HG03095 (cell line): Measurements from ENCODE around the gene PAPPA.

Experiments
- ATAC-seq: cut with Tn5 transposase; IDR thresholded peaks from one replicate; pipeline ENCODE4 v1.9.1; 2021; ENCODE audit warnings: moderate library complexity; ENCODE audit not compliant: unreplicated experiment

PAPPA gene

GRCh38 chr9:116271991-116272390, 118.4 kb downstream of the PAPPA start:
- ATAC-seq: no peak

GRCh38 chr9:116274293-116274692, 120.7 kb downstream of the PAPPA start:
- ATAC-seq: no peak

GRCh38 chr9:116275418-116276195, 122.0 kb downstream of the PAPPA start:
- no peak for ATAC-seq

- ATAC-seq: no peak
Observed at GRCh38 chr9:116276196-116276493, 122.6 kb downstream of the PAPPA start.

GRCh38 chr9:116276651-116277121, 123.1 kb downstream of the PAPPA start:
- no peak for ATAC-seq

GRCh38 chr9:116278326-116278725, 124.7 kb downstream of the PAPPA start:
- ATAC-seq: no peak

- ATAC-seq: no peak
Observed at GRCh38 chr9:116279230-116279629, 125.6 kb downstream of the PAPPA start.

GRCh38 chr9:116280529-116280928, 126.9 kb downstream of the PAPPA start:
- no peak for ATAC-seq

- no peak for ATAC-seq
Observed at GRCh38 chr9:116282597-116282996, 129.0 kb downstream of the PAPPA start.

GRCh38 chr9:116284518-116284917, 130.9 kb downstream of the PAPPA start:
- ATAC-seq: no peak

GRCh38 chr9:116285320-116285719, 131.7 kb downstream of the PAPPA start:
- no peak for ATAC-seq

GRCh38 chr9:116286297-116286696, 132.7 kb downstream of the PAPPA start:
- no peak for ATAC-seq

GRCh38 chr9:116287721-116288120, 134.1 kb downstream of the PAPPA start:
- no peak for ATAC-seq

- ATAC-seq: no peak
Observed at GRCh38 chr9:116288658-116289057, 135.1 kb downstream of the PAPPA start.

- no peak for ATAC-seq
Observed at GRCh38 chr9:116297346-116297745, 143.8 kb downstream of the PAPPA start.

GRCh38 chr9:116298249-116298648, 144.7 kb downstream of the PAPPA start:
- ATAC-seq: no peak

GRCh38 chr9:116298878-116299391, 145.3 kb downstream of the PAPPA start:
- ATAC-seq: no peak

- ATAC-seq: no peak
Observed at GRCh38 chr9:116300360-116300870, 146.8 kb downstream of the PAPPA start.

- no peak for ATAC-seq
Observed at GRCh38 chr9:116303270-116303669, 149.7 kb downstream of the PAPPA start.

- ATAC-seq: no peak
Observed at GRCh38 chr9:116303886-116304538, 150.4 kb downstream of the PAPPA start.

- ATAC-seq: no peak
Observed at GRCh38 chr9:116304761-116305160, 151.2 kb downstream of the PAPPA start.

- no peak for ATAC-seq
Observed at GRCh38 chr9:116308076-116308475, 154.5 kb downstream of the PAPPA start.
